ENCODE data around the gene TMEM255B.
"Not testable (repeated sequence)": the region's sequence is repeated elsewhere in the genome, so short reads cannot be mapped to it uniquely, and the experiment has no call there.

Gene TMEM255B

GRCh38 chr13:113758651-113759524 is at the start of gene TMEM255B:
Gene TMEM255B, plus strand, starts transcription at chr13:113759226. Its CDS starts 44 bp downstream, at chr13:113759270.
- DNase-seq (ENCODE audit: low read depth in 2 of 2): peak; percentile 52 to 65

DNA sequence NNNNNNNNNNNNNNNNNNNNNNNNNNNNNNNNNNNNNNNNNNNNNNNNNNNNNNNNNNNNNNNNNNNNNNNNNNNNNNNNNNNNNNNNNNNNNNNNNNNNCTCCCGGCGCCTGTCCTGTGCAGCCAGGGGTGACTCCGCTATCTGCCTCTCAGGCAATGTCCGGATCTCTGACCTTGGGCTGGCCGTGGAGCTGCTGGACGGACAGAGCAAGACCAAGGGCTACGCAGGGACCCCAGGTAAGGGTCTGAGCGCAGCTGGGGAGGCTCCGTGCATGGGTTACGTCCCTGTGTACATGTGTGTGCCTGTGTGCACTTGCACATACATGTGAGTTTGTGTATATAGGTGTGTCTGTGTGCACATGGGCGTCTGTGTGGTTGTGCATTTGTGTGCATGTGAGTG is 36.1 kb upstream of the TMEM255B start:
- no peak for DNase-seq (ENCODE audit: low read depth in 2 of 2)

GRCh38 chr13:113723410-113724015 is 35.5 kb upstream of the TMEM255B start:
- DNase-seq (ENCODE audit: low read depth in 2 of 2): no peak

DNA sequence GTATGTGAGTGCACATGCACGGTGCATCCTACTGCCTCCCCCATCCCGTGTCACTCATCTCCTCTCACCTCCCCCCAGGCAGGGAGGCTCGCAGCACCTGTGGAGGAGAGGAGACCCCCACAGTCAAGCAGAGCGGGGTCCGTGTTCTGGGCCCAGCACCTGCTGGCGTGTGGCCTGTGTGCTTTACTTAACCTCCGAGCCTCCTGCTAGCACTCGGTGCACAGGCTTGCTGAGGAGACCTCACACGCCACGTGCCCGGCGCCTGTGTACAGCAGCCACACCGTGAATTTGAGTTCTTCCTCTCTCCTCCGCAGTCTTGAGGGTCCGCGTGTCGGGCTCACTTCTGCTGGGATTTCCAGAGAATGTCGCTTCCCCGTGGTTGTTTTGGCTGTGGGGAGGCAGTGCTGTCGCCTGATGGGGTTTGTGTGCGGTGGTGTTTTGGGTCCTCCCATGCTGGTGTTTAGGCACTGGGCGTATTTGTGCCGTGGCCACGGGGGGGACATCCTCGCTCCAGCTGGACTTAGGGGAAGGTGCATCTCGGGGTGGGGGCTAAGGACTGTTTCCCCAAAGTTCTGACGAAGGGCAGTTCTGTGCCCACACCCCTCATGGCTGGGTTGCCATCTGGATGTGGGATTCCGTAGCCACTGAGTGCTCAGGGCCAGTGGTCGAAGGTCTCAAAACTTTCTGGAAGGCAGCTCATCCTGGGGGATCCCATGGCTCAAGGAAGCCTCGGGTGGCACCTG is 34.8 kb upstream of the TMEM255B start:
- DNase-seq (ENCODE audit: low read depth in 2 of 2): no peak

GRCh38 chr13:113724780-113725315 is 34.2 kb upstream of the TMEM255B start:
- DNase-seq (ENCODE audit: low read depth in 2 of 2): peak; percentile 78 to 82

DNA sequence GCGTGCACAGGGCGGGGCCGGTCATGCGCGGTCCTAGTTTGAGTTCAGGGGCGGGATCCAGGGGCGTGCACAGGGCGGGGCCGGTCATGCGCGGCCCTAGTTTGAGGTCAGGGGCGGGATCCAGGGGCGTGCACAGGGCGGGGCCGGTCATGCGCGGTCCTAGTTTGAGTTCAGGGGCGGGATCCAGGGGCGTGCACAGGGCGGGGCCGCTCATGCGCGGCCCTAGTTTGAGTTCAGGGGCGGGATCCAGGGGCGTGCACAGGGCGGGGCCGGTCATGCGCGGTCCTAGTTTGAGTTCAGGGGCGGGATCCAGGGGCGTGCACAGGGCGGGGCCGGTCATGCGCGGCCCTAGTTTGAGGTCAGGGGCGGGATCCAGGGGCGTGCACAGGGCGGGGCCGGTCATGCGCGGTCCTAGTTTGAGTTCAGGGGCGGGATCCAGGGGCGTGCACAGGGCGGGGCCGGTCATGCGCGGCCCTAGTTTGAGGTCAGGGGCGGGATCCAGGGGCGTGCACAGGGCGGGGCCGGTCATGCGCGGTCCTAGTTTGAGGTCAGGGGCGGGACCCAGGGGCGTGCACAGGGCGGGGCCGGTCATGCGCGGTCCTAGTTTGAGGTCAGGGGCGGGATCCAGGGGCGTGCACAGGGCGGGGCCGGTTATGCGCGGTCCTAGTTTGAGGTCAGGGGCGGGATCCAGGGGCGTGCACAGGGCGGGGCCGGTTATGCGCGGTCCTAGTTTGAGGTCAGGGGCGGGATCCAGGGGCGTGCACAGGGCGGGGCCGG is 33.5 kb upstream of the TMEM255B start:
- DNase-seq (ENCODE audit: low read depth in 2 of 2): peak; percentile 33 to 59

DNA sequence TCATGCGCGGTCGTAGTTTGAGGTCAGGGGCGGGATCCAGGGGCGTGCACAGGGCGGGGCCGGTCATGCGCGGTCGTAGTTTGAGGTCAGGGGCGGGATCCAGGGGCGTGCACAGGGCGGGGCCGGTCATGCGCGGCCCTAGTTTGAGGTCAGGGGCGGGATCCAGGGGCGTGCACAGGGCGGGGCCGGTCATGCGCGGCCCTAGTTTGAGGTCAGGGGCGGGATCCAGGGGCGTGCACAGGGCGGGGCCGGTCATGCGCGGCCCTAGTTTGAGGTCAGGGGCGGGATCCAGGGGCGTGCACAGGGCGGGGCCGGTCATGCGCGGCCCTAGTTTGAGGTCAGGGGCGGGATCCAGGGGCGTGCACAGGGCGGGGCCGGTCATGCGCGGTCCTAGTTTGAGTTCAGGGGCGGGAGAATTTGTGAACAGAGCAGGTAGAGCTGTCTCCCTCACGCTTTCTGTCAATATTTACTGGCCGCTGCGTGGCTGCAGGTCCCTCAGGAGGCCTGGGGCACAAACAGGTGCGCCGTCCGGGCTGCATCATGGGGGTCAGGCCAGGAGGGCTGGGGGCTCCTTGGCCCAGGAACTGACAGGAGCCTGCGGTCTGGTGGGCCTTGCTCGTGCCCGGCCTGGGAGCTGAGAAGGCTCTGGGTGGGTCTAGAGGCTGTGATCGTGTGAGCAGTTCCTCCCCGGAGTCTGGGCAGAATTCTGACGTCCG is 32.8 kb upstream of the TMEM255B start:
- DNase-seq (ENCODE audit: low read depth in 2 of 2): not testable (repeated sequence)

GRCh38 chr13:113726961-113727411 is 32.0 kb upstream of the TMEM255B start:
- DNase-seq (ENCODE audit: low read depth in 2 of 2): no peak

DNA sequence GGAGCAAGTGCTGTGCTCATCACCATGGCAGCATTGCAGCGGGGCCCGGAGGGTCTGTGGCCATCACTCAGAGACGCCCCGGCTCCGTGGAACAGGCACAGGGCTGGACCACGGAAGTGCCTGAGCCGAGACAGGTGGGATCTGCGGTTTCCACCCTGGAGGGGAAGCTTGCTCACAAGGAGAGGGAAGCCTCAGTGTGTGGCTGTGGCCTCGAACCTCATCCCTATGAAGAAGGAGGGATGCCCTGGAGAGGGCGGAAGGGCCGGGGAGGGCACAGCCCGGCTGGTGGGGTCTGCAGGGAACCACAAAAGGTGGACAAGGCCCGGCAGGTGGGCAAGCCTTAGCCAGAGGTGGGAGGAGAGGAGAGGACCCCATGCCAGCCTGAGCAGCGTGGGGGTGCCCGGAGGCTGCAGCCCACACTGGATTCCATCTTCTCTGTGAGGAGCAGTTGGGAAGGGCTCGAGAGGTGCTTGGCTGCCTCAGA is 30.4 kb upstream of the TMEM255B start:
- DNase-seq (ENCODE audit: low read depth in 2 of 2): no peak

DNA sequence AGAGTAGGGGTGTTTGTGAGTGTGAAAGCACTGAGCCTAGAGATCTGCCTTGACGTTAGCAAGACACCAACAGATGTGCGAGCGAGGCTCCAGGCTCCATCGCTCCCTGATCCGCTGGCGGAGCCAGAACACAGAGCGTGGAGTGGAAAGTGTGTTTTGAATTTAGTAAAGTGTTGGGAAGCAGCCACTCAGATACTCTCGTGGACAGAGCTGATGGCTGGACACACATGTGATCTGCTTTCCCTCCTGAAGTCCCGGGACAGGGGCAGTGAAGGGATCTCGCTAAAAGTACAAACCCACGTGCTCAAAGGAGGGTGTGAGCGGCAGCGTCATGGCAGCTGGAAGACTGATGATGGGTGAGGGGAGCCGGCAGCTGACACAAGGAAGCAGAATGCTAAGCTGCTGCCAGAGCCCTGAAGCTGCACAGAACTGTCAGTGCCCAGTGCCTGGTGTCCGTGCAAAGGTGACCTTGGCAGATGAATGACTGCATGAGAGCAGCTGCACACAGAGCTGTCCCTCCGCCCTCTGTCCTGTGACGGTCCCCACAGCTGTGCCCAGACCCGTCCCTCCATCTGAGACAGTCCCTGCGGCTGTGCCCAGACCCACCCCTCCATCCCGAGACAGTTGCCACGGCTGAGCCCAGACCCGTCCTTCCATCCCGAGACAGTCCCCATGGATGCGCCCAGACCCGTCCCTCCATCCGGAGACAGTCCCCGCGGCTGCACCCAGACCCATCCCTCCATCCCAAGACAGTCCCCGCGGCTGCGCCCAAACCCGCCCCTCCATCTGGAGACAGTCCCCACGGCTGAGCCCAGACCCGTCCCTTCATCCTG is 29.6 kb upstream of the TMEM255B start:
- DNase-seq (ENCODE audit: low read depth in 2 of 2): no peak

GRCh38 chr13:113730258-113730691 is 28.8 kb upstream of the TMEM255B start:
- no peak for DNase-seq (ENCODE audit: low read depth in 2 of 2)

DNA sequence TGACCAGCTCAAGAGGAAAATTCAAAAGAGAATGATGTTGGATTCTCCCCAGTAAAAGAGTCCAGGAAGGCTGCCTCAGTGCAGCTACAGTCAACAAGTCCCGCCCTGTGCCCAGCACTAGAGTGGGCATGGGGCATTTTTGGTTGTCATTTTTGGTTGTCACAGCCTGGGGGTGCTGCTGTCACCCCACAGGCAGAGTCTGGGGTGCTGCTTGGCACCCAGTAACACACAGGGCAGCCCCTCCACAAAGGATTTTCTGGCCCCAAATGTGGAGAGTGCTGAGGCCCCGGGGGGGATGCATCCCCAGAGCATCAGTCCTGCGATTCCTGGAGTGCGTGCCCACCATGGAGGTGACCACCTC is 28.2 kb upstream of the TMEM255B start:
- no peak for DNase-seq (ENCODE audit: low read depth in 2 of 2)

DNA sequence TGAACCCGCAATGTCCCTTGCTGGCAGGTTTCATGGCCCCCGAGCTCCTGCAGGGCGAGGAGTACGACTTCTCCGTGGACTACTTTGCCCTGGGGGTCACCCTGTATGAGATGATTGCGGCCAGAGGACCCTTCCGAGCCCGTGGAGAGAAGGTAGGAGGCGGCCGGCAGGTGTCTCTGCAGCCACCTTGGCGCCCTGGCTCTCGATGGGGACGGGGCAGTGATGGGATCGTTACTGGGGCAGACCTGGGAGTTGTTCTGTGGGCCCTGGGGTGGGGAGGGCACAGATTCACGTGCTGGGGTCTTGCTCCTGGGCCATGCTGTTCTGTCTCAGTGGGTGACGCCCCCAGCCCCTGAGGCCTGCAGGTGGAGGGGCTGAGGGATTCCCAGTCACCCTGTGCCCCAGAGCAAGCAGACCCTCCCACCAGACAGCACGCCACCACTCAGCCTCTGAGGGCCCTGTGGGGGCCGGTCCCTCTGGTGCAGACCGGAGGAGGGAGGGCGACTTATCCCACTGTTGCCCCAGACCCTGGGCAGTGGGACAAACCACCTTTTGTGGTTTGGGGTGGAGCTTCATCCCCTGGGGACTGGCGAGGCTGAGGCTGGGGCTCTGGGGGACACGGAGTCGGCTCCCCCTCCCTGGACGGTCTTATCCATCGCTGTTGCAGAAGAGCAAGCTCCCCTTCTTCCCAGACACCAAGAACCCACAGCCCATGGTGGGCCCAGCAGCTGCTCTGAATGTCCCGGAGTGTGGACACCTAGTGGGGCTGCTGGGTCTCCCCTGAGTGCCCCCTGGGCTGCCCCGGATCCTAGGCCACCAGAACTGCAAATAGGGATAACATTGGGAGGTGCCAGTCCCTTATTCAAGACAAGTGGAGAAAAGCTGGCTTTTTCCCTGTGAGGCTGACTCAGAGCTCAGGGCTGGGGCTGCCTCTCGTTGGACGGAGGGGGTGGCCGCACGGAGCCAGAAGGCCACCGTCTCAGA is 27.5 kb upstream of the TMEM255B start:
- DNase-seq (ENCODE audit: low read depth in 2 of 2): no peak

- DNase-seq (ENCODE audit: low read depth in 2 of 2): no peak
Observed at GRCh38 chr13:113732176-113732960, 26.7 kb upstream of the TMEM255B start.

- DNase-seq (ENCODE audit: low read depth in 2 of 2): no peak
Observed at GRCh38 chr13:113732961-113733950, 25.8 kb upstream of the TMEM255B start.

GRCh38 chr13:113734099-113734825 is 24.8 kb upstream of the TMEM255B start:
- no peak for DNase-seq (ENCODE audit: low read depth in 2 of 2)

Data from stimulated activated CD4-positive, alpha-beta T cell treated with anti-CD3 and anti-CD28 coated beads, Interleukin-15, amount 100 ng/mL, for 48 hours (primary cell).